SW 1271 (cell line): ENCODE data around the gene RCOR3.
"Not testable (repeated sequence)": the region's sequence is repeated elsewhere in the genome, so short reads cannot be mapped to it uniquely, and the experiment has no call there.

Experiments used
- DNase-seq, 2 experiments: peaks; one replicate each; lab custom pipeline; 2025; lab: John Stamatoyannopoulos, UW

Gene RCOR3

DNA sequence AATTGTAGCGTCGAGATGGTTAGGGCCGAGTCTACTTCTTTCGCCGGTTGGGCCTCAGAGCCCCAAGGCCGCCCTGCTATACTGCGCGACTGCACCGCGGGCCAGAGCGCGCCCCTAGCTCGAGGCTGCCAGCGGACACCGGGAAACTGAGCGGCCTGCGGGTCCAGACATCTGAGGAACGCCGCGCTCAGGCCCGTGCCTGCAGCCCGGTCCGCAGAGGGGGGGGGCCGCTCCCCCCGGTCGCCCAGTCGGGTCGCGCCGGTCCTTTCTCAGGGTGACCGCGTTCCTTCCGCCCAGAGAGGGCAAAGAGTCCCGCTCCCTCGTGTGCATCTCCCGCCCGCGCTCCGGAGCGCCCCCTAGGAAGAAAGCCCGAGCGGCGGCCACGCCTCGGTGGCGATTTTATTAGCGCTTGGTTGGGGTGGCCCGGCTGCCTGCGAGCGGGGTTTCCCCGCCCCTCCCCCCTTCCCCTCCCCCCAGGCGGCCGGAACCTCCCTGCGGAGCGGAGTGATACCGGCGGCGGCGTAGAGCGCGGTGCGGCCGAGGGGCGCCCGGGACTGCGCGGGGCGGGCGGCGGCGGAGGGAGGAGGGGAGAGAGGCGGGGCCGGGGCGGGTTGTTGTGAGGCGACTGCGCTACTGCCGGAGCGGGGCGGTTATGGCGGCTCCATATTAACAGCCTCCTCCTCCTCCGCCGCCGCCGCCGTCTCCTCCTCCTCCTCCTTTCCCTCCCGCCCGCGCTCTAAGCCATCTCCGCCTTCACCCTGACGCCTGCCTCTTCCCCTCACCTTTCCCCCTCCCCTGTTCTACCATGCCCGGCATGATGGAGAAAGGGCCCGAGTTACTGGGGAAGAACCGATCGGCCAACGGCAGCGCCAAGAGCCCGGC, at the start of gene RCOR3:
Gene RCOR3, plus strand, starts transcription at position 611 of the 882 bp plus-strand sequence. Its CDS starts 195 bp downstream, at position 806.
- DNase-seq: peak; percentile 49 to 92

DNA sequence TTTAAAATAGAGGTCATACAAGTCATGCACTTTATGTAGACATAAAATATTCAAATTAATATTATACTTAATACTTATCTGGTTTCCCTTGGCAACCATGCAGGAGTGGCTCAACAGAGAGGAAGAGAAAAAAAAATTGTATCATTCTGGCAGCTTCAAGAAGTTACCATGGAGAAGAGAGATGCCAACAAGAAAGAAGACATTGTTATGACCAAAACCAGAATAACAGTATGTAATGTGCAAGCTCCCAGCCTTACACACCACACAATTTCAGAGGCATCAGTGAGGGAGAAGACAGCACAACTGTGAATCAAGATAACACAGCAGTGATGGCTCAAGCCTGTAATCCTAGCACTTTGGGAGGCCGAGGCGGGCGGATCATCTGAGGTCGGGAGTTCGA, 49.1 kb upstream of the RCOR3 start:
- no peak for DNase-seq

DNA sequence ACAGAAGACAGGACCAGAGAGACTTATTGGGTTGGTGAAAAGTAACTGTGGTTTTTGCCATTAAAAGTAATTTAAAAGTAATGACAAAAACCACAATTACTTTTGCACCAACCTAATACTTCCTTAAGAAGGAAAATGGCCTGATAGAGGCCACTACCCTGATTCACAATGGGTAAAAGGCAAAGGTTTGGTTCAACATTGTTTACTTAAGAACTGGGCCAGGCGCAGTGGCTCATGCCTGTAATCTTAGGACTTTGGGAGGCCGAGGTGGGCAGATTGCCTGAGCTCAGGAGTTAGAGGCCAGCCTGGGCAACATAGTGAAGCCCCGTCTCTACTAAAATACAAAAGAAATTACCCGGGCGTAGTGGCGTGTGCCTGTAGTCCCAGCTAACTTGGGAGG, 48.2 kb upstream of the RCOR3 start:
- DNase-seq: no peak

DNA sequence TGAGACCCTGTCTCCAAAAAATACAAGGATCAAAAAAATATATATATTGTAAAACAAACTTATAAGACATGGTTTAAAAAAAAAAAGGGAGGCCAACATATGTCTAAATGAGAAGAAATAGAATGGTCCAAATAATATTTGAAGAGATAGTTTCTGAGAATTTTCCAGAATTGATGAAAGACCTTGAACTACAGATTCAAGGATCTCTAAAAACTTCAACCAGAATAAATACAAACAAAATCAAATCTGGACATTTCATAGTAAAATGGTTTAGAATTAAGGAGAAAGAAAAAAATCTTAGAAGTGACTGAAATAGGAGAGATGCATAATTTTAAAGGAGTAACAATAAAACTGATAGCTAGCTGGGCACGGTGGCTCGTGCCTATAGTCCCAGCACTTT, 45.5 kb upstream of the RCOR3 start:
- DNase-seq: no peak

DNA sequence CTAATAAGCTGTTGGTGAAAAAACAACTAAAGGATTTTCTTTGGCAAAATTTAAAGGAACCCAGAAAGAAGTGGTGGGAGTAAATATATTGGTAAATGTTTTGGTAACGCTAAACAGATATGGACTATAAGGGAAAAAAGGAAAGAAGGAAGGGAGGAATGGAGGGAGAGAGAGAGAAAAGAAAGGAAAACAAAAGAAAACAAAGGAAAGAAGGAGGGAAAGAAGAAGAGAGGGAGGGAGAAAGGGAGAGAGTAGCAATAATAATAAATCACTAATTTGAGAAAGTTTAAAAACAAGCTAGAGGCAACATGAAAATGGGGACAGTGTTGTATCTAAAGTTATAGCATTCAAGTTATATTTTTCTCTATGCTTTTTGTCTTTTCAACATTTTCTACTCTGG, 43.6 kb upstream of the RCOR3 start:
- no peak for DNase-seq

DNA sequence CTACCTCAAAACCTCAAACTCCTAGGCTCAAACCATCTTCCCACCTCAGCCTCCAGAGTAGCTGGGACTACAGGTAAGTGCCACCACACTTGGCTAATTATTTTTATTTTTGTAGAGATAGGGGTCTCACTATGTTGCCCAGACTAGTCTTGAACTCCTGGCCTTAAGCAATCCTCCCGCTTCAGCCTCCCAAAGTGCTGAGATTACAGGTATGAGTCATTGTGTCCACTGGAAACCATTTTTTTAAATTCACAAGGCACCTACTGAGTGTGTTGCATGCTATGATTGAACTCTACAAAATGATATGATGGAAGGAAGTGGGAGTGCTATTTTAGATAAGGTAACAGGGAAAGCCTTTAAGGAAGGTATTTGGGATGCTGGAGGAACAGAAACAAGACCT, 41.8 kb upstream of the RCOR3 start:
- DNase-seq: no peak

DNA sequence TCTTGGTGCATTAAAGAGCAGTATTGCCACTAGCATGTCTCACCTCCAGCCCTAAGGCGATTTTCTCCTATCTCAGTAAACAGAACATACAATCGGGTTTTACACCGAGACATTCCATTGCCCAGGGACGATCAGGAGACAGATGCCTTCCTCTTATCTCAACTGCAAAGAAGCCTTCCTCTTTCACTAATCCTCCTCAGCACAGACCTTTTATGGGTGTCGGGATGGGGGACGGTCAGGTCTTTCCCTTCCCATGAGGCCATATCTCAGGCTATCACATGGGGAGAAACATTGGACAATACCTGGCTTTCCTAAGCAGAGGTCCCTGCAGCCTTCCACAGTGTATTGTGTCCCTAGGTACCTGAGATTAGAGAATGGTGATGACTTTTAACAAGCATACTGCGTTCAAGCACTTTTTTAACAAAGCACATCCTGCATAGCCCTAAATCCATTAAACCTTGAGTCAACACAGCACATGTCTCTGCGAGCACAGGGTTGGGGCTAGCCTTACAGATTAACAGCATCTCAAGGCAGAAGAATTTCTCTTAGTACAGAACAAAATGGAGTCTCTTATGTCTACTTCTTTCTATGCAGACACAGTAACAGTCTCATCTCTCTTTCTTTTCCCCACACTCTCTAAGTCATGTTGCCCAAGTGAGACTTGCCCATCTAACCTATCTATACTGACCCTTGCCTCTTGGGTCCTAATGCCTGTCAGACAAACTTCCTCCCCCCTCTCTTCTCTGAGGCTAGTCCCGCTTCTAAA, 36.5 kb upstream of the RCOR3 start:
- not testable (repeated sequence) for DNase-seq

DNA sequence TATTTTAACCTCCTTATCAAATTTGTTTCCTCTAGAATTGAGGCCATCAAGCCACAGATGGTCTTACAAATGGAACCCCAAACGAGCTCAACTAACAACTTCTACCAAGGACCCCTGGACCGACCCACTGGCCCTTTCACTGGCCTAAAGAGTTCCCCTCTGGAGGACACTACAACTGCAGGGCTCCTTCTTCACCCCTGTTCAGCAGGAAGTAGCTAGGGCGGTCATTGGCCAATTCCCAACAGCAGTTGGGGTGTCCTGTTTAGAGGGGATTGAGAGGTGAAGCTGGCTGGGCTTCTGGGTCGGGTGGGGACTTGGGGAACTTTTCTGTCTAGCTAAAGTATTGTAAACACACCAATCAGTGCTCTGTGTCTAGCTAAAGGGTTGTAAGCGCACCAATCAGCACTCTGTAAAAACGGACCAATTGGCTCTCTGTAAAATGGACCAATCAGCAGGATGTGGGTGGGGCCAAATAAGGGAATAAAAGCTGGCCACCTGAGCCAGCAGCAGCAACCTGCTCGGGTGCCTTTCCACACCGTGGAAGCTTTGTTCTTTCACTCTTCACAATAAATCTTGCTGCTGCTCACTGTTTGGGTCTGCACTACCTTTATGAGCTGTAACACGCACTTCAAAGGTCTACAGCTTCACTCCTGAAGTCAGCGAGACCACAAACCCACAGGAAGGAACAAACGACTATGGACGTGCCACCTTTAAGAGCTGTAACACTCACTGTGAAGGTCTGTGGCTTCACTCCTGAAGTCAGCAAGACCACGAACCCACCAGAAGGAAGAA, 30.4 kb upstream of the RCOR3 start:
- not testable (repeated sequence) for DNase-seq

DNA sequence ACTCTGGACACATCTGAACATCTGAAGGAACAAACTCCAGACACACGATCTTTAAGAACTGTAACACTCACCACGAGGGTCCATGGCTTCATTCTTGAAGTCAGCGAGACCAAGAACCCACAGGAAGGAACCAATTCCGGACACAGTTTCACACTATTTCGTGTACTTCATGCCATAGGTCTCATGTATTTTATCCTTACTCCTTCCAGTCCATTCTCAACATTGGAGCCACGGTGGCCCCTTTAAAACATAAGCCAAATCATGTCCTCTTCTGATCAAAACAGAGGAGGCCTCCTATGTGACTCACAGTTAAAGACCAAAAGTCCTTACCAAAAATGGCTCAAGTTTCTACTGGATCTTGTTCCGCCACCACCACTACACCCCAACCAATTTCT, 29.8 kb upstream of the RCOR3 start:
- DNase-seq: no peak

DNA sequence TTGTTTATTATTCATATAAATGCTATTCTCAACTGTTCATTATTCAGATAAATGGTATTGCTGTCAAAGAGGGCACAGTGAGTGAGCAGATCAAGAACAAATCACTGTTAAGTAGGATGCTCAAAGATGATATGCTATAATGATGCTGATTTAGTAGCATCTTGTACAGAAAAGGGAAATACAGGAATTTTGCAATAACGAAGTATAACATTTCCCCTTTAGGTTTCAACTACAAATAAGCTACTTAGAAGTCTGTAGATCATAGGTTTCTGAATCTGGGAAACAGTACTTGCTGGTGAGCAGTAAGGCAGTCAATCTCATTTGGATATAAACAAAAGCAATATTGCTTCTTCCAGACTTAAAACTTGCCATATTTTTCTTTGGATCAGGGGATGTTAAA, 27.3 kb upstream of the RCOR3 start:
- no peak for DNase-seq

DNA sequence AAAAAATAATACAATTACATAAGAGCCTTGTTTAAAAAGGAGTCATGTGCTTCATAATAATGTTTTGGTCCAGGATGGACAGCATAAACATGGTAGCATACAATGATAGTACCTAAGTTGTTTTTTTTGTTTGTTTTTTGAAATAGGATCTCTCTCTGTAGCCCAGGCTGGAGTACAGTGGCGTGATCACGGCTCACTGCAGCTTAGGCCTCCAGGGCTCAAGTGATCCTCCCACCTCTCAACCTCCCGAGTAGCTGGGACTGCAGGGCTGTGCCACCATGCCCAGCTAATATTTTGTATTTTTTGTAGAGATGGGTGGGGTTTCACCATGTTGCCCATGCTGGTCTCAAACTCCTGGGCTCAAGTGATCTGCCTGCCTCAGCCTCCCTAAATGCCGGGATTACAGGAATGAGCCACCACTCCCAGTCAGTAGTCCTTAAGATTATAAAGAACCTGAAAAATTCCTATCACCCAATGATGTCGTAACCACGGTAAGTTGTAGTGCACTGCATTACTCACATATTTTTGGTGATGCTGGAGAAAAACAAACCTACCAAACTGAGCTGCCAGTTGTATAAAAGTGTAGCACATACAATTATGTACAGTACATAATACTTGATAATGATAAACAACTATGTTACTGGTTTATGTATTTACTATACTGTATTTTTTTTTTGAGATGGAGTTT, 22.4 kb upstream of the RCOR3 start:
- DNase-seq: no peak

DNA sequence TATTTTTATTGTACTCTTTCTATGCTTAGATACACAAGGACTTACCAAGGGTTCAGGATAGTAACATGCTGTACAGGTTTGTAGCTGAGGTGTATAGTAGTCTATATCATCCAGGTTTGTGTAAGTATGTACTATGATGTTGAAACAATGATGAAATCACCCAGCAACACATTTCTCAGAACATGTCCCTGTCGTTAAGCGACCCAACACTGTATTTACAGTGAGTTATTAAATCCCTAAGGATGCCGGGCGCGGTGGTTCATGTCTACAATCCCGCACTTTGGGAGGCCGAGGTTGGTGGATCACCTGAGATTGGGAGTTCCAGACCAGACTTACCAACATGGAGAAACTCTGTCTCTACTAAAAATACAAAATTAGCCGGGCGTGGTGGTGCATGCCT, 21.6 kb upstream of the RCOR3 start:
- DNase-seq: no peak

DNA sequence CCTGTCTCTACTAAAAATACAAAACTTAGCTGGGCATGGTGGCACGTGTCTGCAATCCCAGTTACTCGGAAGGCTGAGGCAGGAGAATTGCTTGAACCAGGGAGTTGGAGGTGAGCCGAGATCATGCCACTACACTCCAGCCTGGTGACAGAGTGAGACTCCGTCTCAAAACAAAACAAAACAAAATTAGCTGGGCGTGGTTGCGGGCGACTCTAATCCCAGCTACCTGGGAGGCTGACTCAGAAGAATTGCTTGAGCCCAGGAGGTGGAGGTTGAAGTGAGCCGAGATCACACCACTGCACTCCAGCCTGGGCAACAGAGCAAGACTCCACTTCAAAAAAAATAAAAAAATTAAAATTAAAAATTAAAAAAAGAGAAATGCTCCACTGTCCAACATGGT, 18.6 kb upstream of the RCOR3 start:
- not testable (repeated sequence) for DNase-seq

DNA sequence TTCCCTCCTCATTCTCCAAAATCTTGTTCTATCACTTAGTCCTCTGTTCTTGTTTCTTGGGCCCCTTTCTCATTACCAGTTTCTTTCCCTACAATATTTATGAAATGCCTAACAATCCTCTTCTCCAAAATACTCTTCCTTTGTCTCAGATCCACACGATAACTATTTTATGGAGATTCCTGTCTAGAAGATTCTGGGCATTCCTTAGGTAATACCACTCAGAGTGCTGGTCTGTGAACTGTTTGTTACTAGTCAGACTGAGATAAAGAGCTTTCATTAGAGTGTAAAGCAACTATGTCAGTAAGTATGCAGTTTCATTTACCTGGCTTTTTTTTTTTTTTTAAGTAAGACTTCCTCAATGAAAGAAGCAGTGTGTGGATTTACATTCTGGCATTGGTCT, 18.1 kb upstream of the RCOR3 start:
- DNase-seq: no peak

DNA sequence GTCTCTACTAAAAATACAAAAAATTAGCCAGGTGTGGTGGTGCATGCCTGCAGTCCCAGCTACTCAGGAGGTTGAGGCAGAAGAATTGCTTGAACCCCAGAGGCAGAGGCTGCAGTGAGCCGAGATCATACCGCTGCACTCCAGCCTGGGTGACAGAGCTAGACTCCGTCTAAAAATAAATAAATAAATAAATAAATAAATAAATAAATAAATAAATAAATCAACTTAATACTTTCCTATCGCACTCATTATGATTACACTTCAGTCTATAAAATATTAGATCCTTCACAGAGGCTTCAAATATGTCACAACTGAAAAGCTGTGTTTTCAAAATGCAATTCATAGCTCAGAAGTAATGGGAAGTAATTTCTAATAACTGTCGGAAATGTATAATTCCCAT, 15.5 kb upstream of the RCOR3 start:
- DNase-seq: not testable (repeated sequence)

DNA sequence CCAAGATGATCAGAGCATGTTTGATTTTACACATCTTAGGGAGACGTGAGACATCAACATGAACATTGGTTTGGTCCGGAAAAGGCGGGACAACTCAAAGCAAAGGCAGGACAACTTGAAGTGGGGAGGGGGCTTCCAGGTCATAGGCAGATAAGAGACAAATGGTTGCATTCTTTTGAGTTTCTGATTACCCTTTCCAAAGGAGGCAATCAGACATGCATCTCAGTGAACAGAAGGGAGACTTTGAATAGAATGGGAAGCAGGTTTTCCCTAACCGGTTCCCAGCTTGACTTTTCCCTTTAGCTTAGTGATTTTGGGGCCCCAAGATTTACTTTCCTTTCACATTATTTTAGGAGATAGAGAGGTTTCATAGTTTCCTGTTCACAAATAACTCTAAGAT, 12.6 kb upstream of the RCOR3 start:
- not testable (repeated sequence) for DNase-seq

DNA sequence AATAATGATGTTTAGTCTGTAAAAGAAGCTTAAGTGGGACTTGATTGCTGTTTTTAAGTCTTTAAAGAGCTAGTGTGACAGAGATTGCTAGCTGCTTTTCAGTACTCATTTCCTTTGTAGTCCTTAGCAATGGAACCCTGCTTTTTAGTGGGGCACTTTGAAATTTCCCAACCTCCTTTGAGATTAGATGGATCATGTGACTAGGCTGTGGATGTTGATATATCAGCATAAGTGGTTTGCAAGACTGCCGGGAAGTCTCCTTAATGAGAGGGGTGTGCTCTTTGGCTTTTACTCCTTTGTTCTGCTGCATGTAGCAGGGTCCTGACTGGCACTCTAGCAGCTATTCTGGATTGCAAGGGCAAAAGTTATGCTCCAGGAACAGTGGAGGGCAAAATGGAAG, 11.2 kb upstream of the RCOR3 start:
- DNase-seq: no peak

DNA sequence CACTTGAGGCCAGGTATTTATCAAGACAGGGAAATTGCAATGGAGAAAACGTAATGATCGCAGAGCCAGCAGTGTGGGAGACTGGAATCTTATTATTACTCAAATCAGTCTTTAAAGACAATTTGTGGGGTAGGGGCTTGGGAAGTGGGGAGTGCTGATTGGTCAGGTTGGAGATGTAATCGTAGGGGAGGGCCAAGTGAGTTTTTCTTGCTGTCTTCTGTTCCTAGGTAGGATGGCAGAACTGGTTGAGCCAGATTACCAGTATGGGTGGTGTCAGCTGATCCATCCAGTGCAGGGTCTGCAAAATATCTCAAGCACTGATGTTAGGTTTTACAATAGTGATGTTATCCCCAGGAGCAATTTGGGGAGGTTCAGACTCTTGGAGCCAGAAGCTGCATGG, 9.6 kb upstream of the RCOR3 start:
- not testable (repeated sequence) for DNase-seq

DNA sequence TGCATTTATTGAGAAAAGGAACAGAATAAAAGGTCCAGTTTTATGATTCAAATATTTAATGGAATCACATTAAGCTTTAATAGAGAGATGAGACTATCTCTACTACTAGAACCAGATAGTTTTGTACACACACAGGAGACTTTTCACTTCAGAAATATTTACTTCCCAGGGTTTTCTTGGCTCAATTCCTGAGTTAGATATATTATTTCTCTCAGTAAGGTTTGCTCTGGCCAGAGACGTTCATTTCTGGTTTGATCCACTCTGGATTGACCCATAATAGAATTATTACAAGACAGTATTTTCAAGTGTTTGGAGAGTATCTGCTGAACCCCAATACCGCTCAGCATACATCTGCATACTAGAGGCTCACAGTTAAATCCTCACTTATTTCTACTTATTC, 1.3 kb upstream of the RCOR3 start:
- no peak for DNase-seq

DNA sequence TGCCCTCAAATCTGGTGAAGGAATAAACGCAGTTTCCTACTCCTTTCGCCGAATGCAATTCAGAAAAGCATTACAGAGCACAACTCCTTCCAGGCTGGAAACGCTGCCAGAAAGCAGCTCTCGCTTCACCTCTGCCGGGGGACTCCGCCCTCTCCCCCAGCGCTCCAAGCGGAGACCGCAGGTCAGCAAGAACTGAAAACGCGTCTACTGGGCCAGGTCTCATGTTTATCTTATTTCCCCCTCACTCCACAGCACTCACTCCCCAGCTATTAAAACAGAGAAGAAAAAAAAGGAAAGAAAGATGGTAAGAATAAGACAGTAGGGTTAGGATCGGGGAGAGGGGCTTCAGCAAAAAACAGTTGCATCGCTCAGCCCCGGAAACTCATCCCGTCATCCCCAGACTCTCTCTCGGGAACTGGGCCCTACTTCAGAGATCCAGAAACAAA, 833 bp upstream of the RCOR3 start:
- peak; percentile 14 to 47 for DNase-seq

DNA sequence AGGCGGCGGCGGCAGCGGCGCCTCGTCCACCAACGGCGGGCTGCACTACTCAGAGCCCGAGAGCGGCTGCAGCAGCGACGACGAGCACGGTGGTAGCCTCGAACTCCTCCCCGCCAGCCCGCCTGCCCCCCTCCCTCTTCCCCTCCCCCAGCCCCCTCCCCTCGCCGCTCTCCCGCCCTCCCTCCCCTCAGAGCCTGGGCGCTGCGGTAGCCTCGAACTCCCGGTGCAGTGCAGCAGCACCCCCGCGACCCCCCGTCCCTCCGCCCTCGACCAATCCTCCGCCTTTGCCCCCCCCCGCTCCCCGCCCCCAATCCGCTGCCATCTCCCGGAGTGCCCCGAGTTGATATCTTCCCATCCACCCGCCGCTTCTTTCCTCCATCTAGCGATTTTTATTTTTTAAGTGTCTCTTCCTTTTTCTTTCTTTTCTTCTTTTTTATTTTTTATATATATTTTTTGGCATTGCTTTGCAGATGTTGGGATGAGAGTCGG, 516 bp downstream of the RCOR3 start:
- DNase-seq: peak in 1 of 2 experiments; percentile 48
